CD1c-positive myeloid dendritic cell (primary cell): ENCODE results near the gene CLDN9.

Source experiments
- DNase-seq: peaks from one replicate; pipeline ENCODE4 v3.0.0-alpha.2; 2016; ENCODE audit errors: extremely low spot score

Gene CLDN9

DNA sequence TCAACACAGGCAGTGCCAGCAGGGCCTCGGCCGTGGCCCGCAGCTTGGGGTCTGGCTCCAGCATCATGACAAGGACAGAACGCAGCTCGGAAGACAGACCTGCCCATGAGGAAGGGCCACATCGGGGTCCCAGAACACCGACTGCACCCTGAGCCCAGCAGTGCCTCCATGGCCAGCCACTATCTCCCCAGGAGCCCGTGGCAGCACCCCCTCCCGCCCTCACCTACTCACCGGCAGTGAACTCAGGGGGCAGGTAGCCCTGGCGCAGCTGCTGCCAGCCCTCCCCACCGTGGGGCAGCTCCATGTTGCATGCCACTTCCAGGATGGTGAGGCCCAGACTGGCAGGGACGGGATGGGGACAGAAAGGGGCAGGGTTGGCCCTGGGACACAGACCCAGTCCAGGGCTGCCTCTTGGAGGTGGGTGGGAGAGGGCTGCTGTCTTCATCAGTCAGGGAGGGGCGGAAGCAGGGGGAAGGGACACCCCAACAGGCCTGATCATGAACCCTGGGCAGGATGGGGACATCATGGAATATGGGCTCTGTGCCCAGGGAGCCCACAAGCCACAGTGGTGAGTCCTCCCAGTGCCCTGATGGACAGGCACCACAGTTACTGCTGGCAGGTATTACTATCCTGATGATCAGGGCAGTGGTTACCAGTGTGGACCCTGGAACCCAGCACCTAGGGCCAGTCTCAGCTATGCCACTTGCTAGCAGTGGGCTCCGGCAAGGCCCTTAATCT lies 38.2 kb upstream of the CLDN9 start:
- DNase-seq = no peak

DNA sequence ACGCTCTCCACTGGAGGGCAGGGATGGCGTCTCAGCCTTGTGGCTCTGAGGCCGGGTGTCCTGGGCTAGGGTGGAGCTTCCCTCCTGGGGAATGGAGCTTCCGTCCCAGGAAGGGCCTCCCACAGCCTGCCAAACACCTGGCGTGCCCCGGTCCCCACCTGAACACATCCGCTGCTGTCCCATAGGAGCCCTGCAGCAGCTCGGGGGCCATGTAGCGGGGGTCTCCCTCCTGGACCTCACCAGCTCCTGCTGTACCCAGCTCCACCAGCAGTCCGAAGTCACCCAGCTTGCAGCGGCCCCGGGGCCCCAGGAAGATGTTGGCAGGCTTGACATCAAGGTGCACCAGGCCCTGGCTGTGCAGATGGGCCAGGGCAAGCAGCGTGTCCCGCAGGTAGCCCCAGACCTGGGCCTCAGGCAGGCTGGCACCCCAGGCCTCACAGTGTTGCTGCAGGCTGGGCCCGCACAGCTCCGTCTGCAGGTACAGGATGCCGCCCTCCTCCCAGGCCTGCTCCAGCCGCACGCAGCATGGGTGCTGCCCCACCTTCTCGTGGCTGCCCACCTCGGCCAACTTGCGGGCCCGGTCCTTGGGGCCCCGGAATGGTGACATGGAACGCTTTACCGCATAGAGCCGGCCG lies 37.4 kb upstream of the CLDN9 start:
- no peak for DNase-seq

DNA sequence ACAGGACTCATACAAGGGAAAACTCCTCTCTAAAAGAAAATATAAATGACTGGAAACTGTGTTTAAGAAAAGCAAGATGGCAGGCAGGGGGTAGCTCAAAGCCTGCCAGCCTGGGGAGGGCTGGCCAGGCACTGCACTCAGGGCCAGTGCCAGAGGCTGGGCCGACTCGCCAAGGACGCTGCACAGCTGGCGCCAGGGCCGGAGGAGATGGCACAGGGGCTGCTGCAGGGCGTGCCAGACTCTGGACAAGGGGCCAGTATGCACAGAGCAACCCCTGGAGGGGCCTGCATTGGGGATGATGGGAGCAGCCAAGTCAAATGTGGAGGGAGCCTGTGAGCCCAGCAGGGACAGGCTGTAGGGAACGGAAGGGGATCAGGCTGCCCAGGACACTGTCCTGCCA lies 36.5 kb upstream of the CLDN9 start:
- DNase-seq = no peak

DNA sequence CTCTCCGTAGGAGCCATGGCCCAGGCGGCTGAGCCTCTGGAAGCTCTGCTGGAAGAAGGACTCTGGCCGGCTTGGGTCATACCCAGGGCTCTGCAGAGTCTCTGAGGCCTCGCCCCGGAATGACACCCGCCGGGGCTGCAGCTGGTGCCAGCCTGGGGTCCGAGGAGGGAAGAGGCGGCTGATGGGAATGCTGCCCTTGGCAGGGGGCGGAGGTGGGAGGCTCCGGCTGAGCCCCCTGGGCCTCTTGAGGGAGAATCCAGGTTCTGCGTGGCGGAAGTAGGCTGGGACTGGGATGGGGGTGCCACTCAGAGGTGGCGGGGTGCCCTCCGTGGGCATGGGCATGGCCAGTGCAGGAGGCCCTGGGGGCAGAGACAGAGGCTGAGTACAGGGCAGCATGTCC lies 36.0 kb upstream of the CLDN9 start:
- DNase-seq = no peak

DNA sequence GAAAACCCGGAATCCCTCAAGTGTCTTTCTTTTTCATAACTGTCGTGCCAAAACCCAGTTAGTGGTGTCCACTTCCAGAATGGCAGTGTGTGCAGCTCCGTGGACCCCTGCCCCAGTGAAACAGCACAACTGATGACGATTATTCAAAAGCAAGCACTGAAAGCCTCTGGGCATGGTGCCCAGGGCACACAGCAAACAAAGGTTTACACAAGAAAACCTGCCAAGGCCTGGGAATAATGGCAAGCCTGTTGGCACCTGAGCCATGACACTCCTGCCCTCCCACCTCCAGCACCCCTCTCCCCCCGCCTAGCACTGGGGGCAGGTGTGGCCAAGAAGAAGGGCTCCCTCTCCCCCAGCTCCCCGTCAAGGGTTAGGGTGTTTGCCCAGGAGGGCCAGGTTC lies 35.3 kb upstream of the CLDN9 start:
- DNase-seq = no peak

DNA sequence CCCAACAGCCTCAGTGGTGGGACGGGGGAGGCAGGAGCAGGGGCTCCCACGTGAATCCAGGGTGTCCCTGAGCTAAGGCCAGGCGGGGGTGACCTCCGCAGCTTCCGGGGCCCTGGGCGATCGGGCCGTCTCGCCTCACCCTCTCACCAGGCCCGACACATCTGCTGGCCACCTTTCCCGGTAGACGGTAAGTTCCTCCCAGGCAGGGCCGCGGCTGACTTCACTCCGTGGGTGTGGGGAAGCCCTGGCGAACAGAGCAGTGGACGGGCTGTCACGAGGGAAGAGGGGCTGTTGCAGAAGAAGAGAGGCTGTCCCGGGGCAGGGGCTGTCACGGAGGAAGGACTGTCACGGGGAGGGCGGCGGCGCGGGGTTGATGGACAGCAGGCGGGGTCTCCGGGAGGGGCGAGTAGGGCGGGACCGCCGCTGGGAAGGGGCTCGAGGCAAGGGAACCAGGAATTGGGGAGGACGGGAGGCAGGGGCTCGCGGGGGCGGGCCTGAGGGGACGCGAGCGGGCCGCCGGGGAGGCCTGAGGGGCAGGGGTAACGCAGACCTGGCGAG lies 33.0 kb upstream of the CLDN9 start:
- DNase-seq = peak; percentile 80

DNA sequence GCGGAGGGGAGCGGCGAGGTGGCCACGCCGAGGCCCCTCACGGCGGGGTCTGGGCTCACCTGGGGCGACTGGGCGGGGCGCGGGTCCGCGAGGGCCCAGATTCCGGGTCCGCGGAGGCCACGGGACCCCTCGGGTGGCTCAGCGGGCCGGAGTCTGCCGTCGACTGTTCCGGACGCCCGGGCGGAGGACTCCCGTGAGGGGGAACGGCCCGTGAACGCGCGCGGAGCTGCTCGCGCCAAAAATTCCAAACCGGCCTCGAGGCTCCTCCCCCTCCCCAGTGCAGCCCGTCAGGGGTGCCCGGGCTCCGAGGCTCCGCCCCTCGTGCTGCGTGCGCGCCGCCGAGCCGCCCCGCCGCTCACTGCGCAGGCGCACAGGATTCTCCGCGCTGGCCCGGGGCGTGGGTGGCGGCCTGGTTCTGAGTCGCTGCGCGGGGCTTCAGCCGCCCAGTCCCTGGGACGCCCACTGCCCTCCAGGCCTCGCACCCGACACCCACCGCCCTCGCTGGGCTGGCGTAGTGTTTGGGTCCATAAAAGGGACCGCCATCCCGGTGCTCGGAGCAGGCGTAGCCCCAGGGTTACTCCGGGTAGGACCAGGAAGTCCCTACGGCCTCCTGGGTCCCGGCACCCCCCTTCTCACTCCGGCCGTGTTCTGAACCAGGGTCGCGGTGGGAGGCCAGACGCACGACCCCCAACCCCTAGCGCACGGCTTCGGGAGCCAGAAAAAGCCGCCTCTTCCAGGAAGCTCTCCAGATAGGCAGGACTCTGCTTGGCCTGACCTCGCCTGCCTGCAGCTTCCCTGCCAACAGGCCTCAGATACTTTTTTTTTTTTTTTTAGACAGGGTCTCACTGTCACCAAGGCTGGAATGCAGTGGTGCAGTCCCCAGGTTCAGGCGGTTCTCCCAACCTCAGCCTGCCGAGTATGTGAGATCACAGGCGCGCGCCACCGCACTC lies 32.2 kb upstream of the CLDN9 start, which contains the start of gene PKMYT1:
Gene PKMYT1, minus strand, starts transcription at position 220 of the 950 bp plus-strand sequence. CDS start 789 bp downstream, outside the sequence.
- peak; percentile 98 for DNase-seq

DNA sequence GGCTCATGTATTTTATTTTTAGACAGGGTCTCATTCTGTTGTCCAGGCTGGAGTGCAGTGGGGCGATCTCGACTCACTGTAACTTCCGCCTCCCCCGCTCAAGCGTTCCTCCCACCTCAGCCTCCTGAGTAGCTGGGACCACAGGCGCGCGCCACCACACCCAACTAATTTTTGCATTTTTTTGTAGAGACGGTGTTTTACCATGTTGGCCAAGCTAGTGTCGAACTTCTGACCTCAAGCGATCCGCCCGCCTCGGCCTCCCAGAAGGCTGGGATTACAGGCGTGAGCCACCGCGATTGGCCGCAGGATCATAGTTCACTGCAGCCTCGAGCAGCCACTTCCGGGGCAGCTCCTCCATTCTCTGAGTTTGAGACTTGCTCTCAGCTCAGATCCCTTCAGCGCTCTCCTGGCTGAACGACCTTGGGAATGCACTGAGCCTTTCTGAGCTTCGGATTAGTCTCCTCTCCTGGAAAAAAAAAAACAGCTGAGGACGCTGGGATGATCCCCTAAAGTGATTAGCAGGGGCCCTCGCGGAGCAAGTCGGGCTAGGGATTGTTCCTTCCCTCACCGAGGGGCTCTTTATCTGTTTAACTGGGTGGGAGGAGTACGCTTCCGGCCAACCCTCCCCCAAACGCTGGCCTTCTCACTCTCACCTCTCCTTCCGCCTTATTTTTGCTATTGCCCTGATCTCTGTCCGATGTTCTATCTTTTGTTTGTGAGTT lies 31.4 kb upstream of the CLDN9 start:
- no peak for DNase-seq

DNA sequence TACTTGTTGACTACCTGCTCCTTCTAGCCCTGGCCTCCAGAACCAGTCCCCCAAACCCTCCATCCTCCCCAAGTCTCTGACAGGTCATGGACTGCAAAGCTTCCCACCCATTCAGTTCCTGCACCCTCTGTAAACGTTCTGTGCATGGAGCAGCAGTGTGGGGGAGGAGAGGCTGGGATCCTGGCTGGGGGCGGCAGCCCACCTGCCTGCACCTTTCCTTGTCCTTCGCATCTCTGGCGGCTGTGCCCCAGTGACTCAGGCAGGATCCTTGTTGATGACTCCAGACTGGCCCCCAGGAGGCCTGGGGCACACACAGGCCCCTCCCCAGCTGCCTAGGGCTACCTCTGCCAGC lies 30.8 kb upstream of the CLDN9 start:
- no peak for DNase-seq

DNA sequence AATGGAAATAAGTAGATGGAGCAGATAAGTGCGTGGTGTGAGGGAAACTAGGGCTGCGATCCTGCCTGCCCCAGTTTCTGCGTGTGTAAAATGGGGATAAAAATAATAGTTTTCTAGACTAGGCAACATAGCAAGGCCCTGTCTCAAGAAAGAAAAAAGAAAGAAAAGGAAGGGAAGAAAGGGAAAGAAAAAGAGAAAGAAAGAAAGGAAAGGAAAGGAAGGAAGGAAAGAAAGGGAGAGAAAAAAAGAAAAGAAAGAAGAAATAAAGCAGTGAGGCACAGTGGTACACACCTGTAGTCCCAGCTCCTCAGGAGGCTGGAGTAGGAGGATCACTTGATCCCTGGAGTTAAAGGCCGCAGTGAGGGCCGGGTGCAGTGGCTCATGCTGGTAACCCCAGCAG lies 30.3 kb upstream of the CLDN9 start:
- no peak for DNase-seq

DNA sequence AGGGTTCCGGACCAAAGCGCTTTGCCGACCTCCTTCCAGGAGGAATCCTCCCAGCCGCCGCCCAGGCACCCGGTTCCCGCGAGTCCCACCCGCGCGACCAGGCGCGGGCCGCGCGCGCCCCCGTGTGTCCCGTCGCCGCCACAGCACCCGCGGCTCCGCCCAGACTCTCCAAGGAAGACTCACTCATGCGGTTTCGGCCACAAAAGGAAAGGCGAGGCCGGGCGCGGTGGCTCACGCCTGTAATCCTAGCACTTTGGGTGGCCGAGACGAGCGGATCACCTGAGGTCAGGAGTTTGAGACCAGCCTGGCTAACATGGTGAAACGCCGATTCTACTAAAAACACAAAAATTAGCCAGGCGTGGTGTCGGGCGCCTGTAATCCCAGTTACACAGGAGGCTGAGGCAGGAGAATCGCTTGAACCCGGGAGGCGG lies 29.0 kb upstream of the CLDN9 start:
- peak; percentile 88 for DNase-seq

DNA sequence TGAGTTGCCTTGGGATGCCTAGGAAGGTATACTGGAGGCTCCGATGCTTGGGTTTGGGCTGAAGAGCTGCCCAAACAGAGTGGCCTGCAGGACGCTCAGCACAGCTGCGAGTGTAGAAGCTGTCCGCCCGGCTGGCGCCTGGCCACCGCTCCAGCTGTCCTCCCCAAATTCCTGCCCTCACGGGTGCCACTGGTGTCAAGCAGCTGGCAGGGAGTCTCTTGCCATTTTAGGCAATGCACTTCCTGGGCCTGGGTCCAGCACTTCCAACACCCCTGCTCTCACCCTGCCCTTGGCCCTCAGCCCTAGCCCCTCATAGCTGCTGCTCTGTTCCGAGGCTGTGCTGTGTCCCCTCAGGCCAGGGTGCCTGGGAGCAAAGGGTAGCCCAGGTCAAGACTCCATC lies 27.3 kb upstream of the CLDN9 start:
- DNase-seq = no peak

DNA sequence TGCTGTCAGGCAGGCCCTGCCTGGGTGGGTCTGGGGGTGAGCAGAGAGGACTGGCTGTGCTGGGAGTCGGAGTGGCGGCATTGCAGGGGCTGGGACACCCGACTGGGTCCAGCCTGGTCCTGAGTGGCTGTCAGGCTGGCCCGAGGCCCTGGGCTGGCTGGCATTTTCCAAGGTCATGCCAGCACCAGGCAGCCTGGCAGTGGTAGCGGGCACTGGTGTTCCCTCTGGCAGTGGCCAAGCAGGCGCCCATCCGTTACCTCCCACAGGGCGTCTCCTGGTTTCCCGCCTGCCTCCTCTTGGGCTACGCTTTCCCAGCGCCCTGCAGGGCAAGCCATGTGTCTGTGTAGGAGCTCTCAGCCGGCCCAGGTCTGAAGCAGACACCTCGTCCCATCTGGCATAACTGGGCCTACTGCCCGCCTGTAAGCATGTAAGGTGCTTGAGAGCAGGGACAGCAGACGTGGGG lies 26.8 kb upstream of the CLDN9 start:
- no peak for DNase-seq

DNA sequence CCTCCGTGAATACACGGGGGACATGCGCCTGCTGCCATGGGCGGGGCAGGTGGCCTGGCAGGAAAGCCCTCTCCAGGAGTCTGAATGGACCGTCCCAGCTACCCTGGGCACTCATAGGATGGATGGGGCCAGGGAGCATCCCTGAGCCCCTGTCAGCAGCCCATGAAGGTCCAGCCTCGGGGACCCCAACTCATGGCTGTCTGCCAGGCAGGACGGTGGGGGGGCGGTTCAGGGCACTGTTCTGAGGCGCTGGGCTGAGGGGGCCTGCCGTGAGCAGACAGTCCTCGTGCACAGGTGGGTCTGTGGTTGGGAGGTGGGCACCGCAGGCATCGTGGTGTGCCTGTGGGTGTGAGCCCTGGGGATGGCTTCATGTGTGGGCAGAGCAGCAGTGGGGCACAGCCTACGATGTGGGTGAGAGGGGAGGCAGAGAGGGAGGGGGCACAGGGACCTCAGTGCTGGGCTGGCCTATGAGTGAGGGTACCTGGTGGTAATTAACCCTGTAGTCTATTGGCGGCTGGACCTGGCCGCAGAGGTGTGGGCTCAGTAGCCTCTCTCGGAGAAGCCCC lies 26.0 kb upstream of the CLDN9 start:
- DNase-seq = no peak

DNA sequence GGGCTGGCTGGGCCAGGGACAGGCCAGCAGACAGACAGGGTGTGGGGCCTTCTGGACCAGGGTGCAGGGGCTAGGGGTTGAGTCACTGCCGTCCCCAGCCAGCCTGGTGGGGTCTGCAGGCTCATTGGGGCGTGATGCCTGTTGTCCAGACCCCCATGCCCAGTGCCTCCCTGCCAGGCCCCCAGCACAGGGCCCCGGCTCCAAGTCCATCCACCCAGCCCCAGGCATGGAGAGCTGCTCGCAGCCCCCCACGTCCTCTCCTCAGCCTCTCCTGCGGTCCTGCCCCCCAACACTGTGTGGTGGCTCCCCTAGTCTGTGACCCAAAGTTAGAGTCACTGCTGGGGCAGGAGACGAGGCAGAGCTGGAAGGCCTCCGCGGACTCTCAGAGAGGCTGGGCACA lies 25.4 kb upstream of the CLDN9 start:
- no peak for DNase-seq

DNA sequence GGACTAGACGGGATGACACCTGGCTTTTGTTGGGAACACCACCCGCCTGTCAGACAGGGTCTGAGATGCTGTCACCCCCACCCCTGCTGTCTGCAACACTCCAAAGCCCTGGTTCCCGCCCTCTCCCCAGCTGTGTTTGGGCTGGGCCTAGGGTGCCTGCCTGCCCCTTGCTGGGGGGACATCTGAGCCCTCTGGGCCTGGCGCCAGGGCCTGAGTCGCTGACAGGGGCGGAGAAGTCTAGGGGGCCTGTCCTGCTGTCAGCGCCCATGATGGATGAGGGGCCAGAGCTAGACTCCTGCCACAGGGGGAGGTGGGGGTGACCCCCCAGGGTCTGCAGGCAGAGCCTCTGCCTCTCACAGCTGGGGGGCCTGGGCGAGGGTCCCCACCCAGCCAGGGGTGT lies 24.9 kb upstream of the CLDN9 start:
- DNase-seq = no peak

DNA sequence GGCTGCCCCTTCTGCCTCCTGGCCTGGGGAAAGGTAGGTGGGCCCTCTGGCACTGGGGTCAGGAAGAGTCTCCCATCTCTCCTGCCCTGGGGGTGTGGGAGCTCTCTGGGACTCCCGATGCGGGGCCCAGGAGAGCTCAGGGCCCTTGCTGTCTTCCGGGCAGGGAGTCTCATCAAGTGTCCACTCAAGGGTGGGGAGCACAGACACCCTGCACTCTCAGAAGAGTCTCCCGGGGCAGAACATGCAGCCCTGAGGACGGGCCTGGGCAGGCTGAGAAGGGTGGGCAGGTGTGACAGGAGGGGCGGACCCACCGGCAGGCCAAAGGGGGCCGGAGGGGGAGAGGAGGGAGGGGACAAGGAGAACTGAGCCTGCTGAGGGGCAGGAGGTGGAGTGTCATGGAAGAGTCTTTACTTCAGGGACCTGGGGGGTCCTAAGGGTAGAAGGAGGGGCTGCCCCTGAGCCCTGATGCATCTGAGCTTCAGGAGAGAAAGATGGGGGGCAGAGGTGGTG lies 24.1 kb upstream of the CLDN9 start:
- no peak for DNase-seq

DNA sequence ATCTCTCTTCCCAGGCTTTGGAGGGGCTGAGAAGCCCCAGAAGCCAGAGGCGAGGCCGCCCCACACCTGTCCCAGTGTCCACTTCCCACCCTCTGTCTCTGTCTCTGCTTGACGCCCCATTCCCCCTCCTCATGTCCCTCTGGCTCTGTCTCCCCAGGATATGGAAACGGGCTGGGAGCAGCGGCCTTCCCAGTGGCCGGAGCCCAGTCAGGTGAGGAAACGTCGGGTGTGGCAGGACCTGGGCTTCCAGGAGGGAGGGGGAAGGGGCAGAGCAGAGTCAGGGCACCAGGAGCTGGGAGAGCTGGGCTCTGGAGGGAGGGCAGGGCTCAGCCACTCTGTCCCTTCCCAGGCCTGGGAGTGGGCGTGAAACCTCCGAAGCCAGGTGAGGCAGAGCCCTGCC lies 21.8 kb upstream of the CLDN9 start:
- DNase-seq = no peak

DNA sequence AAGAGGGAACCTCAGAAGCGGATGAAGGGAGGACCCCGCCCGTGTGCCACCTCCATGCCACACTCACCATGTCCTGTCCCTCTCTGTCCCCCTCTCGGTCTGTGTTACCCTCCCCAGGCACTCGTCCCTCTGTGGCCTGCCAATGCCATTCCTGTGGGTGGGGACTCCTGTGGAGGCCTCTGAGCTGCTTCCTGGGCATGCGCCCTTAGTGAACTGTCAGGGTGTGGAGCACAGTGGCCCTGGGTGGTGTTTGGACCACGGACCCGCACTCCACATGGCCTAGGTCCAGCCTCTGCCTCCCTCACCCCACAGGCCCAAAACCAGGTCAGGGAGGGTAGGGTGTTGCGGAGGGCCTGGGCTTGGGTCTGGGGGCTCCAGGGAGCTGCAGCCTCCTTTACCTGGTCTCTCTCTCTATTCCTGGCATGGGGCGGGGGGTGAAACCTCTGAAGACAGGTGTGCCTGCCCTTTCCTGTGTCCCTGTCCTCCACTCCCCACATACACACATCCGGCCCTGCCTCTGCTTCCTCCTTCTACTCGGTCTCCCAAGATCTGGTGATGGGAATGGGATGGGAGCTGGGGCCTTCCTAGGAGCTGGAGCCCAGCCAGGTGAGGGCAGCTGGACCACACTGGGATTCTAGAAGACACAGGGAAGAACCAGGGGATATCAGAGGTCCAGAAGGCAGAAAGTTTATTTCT lies 21.0 kb upstream of the CLDN9 start:
- no peak for DNase-seq

DNA sequence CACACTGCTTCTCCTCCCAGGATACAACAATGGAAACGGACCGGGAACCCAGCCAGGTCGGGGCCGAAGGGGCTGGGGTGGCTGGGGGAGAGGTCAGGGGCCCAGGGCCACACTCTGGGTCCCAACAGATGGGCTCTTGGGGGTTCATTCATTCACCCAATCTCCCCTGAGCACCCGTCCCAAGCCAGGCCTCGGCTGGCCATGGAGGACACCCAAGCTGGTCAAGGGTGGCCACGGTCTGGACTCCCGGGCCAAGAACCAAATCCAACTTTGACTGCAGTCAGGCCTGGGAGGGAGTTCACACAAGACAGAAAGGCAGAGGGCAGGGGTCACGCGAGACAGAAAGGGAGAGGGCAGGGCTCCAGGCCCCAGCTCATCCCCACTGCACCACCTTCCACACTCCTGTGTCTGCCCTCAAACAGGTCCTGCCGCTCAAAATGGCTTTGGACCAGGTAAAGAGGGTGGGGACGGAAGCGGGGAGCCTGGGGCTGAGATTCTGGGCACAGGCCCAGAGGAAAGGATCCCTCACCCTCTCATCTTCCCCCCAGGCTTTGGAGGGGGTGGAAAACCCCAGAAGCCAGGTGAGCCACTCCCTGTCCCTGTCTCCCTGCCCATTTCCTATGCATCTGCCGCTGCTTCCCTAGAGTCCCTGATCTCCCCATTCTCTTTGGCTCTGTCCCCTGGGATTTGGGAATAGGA lies 20.2 kb upstream of the CLDN9 start:
- no peak for DNase-seq
